T-cell (primary cell): ENCODE data around the gene PXDN. TPM values are rescaled to one million over a fixed set of nuclear protein-coding genes. Genes with fewer than 3 reads are reported as not detected.

Source experiments
- ATAC-seq, 4 experiments: fragments of 200-7000 bp in 3 of 4; fragments of 150-1000 bp in 1 of 4; cut with Tn5 transposase; replicated peaks in 1 of 4; 1 replicate in 3 of 4; 2 replicates in 1 of 4; pipeline ENCODE4 v1.10.0; 2021; ENCODE audit warnings: moderate library complexity in 3 of 4, mild to moderate bottlenecking in 2 of 4, moderate number of reproducible peaks in 1 of 4
- CTCF ChIA-PET, 2 donors: fragments of 300-600 bp; sonication (Branson Sonifier 250); formaldehyde crosslinking; loops; one replicate each; lab custom pipeline; 2022; ENCODE audit warnings: antibody characterized with exemption in 2 of 2; lab: Charles Lee
- POLR2A ChIA-PET, 2 donors: fragments of 300-600 bp; sonication (Branson Sonifier 250); formaldehyde crosslinking; loops; one replicate each; lab custom pipeline; 2022; ENCODE audit warnings: antibody characterized with exemption in 2 of 2; lab: Charles Lee
- DNase-seq, 35 experiments: peaks; one replicate each; pipeline versions ENCODE4 v3.0.0 to v3.0.0-alpha.2; 2013 to 2023
- H3K27ac ChIP-seq: one replicate; pipeline ENCODE4 v1.5.1; 2013; ENCODE audit warnings: low read length
- H3K27me3 ChIP-seq, 2 experiments: replicated peaks in 1 of 2; 1 replicate in 1 of 2; 2 replicates in 1 of 2; pipeline versions ENCODE4 v1.6.1 to v1.7.0; 2013; ENCODE audit warnings: low read length in 1 of 2, mixed read lengths in 1 of 2; ENCODE audit not compliant: control insufficient read depth in 2 of 2, insufficient read depth in 2 of 2; ENCODE audit errors: extremely low read depth in 1 of 2
- H3K36me3 ChIP-seq, 2 donors: 1 replicate in 1 of 2; 2 replicates in 1 of 2; pipeline versions ENCODE4 v1.6.1 to v1.7.0; 2013; ENCODE audit warnings: low read length in 1 of 2; ENCODE audit not compliant: control insufficient read depth in 2 of 2, insufficient read depth in 1 of 2; ENCODE audit errors: extremely low read depth in 1 of 2
- H3K4me1 ChIP-seq, 2 experiments: 1 replicate in 1 of 2; 2 replicates in 1 of 2; pipeline versions ENCODE4 v1.6.1 to v1.7.0; 2013; ENCODE audit warnings: low read length in 2 of 2, mixed read lengths in 1 of 2; ENCODE audit not compliant: insufficient read depth in 2 of 2, control insufficient read depth in 1 of 2; ENCODE audit errors: extremely low read depth in 1 of 2
- H3K4me3 ChIP-seq, 2 donors: 1 replicate in 1 of 2; 2 replicates in 1 of 2; pipeline versions ENCODE4 v1.5.1 to v1.7.0; 2013; ENCODE audit warnings: mild to moderate bottlenecking in 2 of 2, low read length in 1 of 2, moderate library complexity in 1 of 2; ENCODE audit not compliant: control insufficient read depth in 1 of 2; ENCODE audit errors: extremely low read depth in 1 of 2
- H3K9me3 ChIP-seq: 2 replicates; pipeline ENCODE4 v1.7.0; 2013
- H3K27ac Mint-ChIP-seq, 2 donors: one replicate each; pipeline ENCODE4 v1.8.0; 2020 to 2021; ENCODE audit warnings: mild to moderate bottlenecking in 2 of 2, mixed read lengths in 2 of 2
- H3K27me3 Mint-ChIP-seq, 2 donors: one replicate each; pipeline ENCODE4 v1.8.0; 2021 to 2022; ENCODE audit warnings: mixed read lengths in 2 of 2
- H3K36me3 Mint-ChIP-seq: one replicate; pipeline ENCODE4 v1.8.0; 2021; ENCODE audit warnings: mixed read lengths
- H3K4me1 Mint-ChIP-seq, 3 donors: one replicate each; pipeline ENCODE4 v1.8.0; 2020 to 2022; ENCODE audit warnings: mixed read lengths in 3 of 3, mild to moderate bottlenecking in 1 of 3
- H3K4me3 Mint-ChIP-seq, 3 donors: one replicate each; pipeline ENCODE4 v1.8.0; 2020 to 2022; ENCODE audit warnings: mild to moderate bottlenecking in 3 of 3, mixed read lengths in 3 of 3, moderate library complexity in 3 of 3
- H3K9me3 Mint-ChIP-seq, 3 donors: one replicate each; pipeline ENCODE4 v1.8.0; 2020 to 2022; ENCODE audit warnings: mixed read lengths in 3 of 3
- WGBS: methylation state at CpG from one replicate; pipeline ENCODE4 v1.1.5; 2013; ENCODE audit warnings: missing lambda C conversion rate; ENCODE audit not compliant: insufficient coverage; 5-methylcytosine and 5-hydroxymethylcytosine counted together
- total RNA-seq, 35 experiments: library from RNA in 6 of 35; stranded (reverse) in 6 of 35; fragments of 120-200 nt in 1 of 35; gene quantifications; one replicate each; pipeline versions ENCODE4 v1.2.1 to v1.2.4 and lab custom pipeline; 2013 to 2026

PXDN gene
- total RNA-seq, 5 donors from 2014 or later (not counting 1 experiment from before 2014, with no cell fraction given): 0.21 to 5.4 (median 1.3) TPM

GRCh38 chr2:1715184-1716013, 28.9 kb downstream of the PXDN start:
- no peaks in the 10 kb centered on the region for H3K4me1 ChIP-seq
- Mint-ChIP-seq H3K27me3 (peaks cover 7 to 14% of the 10 kb centered on the region in 2 donors), H3K4me3 (no peak overlapping the region), H3K4me1 (no peaks in the 10 kb centered on the region), H3K36me3 (no peaks in the 10 kb centered on the region), H3K27ac (no peak overlapping the region), H3K9me3 (peaks cover 0 to 12% (median 6%) of the 10 kb centered on the region in 3 donors)
- no peak overlapping the region for H3K27ac ChIP-seq
- H3K4me3 ChIP-seq: no peak overlapping the region
- H3K36me3 ChIP-seq: no peaks in the 10 kb centered on the region
- 79% methylated on average over 20 of the region's 22 CpGs for WGBS
- POLR2A ChIA-PET: no interaction called here
- DNase-seq (no peak), ATAC-seq (no peak)
- CTCF ChIA-PET: no interaction called here
- no peaks in the 10 kb centered on the region for H3K9me3 ChIP-seq
- H3K27me3 ChIP-seq: peaks cover 0 to 24% of the 10 kb centered on the region in 2 experiments

GRCh38 chr2:1714291-1715064, 29.8 kb downstream of the PXDN start:
- no peak overlapping the region for H3K4me3 ChIP-seq
- no peaks in the 10 kb centered on the region for H3K4me1 ChIP-seq
- H3K27me3 ChIP-seq: peaks cover 0 to 22% of the 10 kb centered on the region in 2 experiments
- no peaks in the 10 kb centered on the region for H3K9me3 ChIP-seq
- Mint-ChIP-seq H3K27ac (no peak overlapping the region), H3K4me3 (no peak overlapping the region), H3K9me3 (peaks cover 0 to 12% (median 6%) of the 10 kb centered on the region in 3 donors), H3K27me3 (peaks cover 7 to 14% of the 10 kb centered on the region in 2 donors), H3K36me3 (no peaks in the 10 kb centered on the region), H3K4me1 (no peaks in the 10 kb centered on the region)
- no peak overlapping the region for H3K27ac ChIP-seq
- 95% methylated on average over 9 of the region's 17 CpGs for WGBS
- ChIA-PET POLR2A (no interaction called here), CTCF (no interaction called here)
- DNase-seq (no peak), ATAC-seq (no peak)
- no peaks in the 10 kb centered on the region for H3K36me3 ChIP-seq

GRCh38 chr2:1713839-1714236, 30.5 kb downstream of the PXDN start:
- ATAC-seq: no peak
- peaks cover 7 to 14% of the 10 kb centered on the region in 2 donors for H3K27me3 Mint-ChIP-seq
- no peak overlapping the region for H3K27ac Mint-ChIP-seq
- ChIA-PET CTCF (no interaction called here), POLR2A (no interaction called here)
- WGBS: 91% methylated on average over 10 of the region's 10 CpGs
- H3K27me3 ChIP-seq: peaks cover 0 to 16% of the 10 kb centered on the region in 2 experiments
- no peaks in the 10 kb centered on the region for H3K4me1 ChIP-seq
- peaks cover 0 to 12% (median 6%) of the 10 kb centered on the region in 3 donors for H3K9me3 Mint-ChIP-seq
- no peak overlapping the region for H3K27ac ChIP-seq
- no peaks in the 10 kb centered on the region for H3K36me3 ChIP-seq
- DNase-seq: no peak
- no peaks in the 10 kb centered on the region for H3K9me3 ChIP-seq
- H3K36me3 Mint-ChIP-seq: no peaks in the 10 kb centered on the region
- no peak overlapping the region for H3K4me3 Mint-ChIP-seq
- H3K4me3 ChIP-seq: no peak overlapping the region
- H3K4me1 Mint-ChIP-seq: no peaks in the 10 kb centered on the region

GRCh38 chr2:1713142-1713838, 31.0 kb downstream of the PXDN start:
- no peaks in the 10 kb centered on the region for H3K9me3 ChIP-seq
- H3K4me3 Mint-ChIP-seq: no peak overlapping the region
- no peak overlapping the region for H3K27ac Mint-ChIP-seq
- POLR2A ChIA-PET: no interaction called here
- peaks cover 0 to 10% (median 5%) of the 10 kb centered on the region in 3 donors for H3K9me3 Mint-ChIP-seq
- peaks cover 6 to 14% of the 10 kb centered on the region in 2 donors for H3K27me3 Mint-ChIP-seq
- ATAC-seq (no peak), DNase-seq (no peak)
- H3K36me3 Mint-ChIP-seq: no peaks in the 10 kb centered on the region
- H3K27me3 ChIP-seq: peaks cover 0 to 14% of the 10 kb centered on the region in 2 experiments
- H3K4me1 ChIP-seq: no peaks in the 10 kb centered on the region
- CTCF ChIA-PET: no interaction called here
- H3K27ac ChIP-seq: no peak overlapping the region
- no peak overlapping the region for H3K4me3 ChIP-seq
- no peaks in the 10 kb centered on the region for H3K36me3 ChIP-seq
- H3K4me1 Mint-ChIP-seq: no peaks in the 10 kb centered on the region
- WGBS: 83% methylated on average over 15 of the region's 22 CpGs

GRCh38 chr2:1709946-1710560, 34.3 kb downstream of the PXDN start:
- Mint-ChIP-seq H3K27me3 (peaks cover 0 to 12% of the 10 kb centered on the region in 2 donors), H3K9me3 (no peaks in the 10 kb centered on the region), H3K27ac (no peak overlapping the region), H3K4me1 (peaks cover 0 to 5% (median 4%) of the 10 kb centered on the region in 3 donors), H3K36me3 (no peaks in the 10 kb centered on the region), H3K4me3 (no peak overlapping the region)
- peaks cover 0 to 21% of the 10 kb centered on the region in 2 experiments for H3K27me3 ChIP-seq
- 87% methylated on average over 7 of the region's 15 CpGs for WGBS
- ChIA-PET CTCF (no interaction called here), POLR2A (no interaction called here)
- no peak for DNase-seq
- H3K36me3 ChIP-seq: no peaks in the 10 kb centered on the region
- no peak for ATAC-seq
- H3K9me3 ChIP-seq: no peaks in the 10 kb centered on the region
- H3K4me1 ChIP-seq: no peaks in the 10 kb centered on the region
- no peak overlapping the region for H3K27ac ChIP-seq
- no peak overlapping the region for H3K4me3 ChIP-seq

- Histone ChIP-seq H3K27ac (no peak overlapping the region), H3K9me3 (no peaks in the 10 kb centered on the region), H3K4me3 (no peak overlapping the region), H3K4me1 (no peaks in the 10 kb centered on the region), H3K36me3 (no peaks in the 10 kb centered on the region), H3K27me3 (peaks cover 0 to 17% of the 10 kb centered on the region in 2 experiments)
- no peak for ATAC-seq
- H3K27me3 Mint-ChIP-seq: peaks cover 0 to 6% of the 10 kb centered on the region in 2 donors
- CTCF ChIA-PET: no interaction called here
- POLR2A ChIA-PET: no interaction called here
- H3K4me1 Mint-ChIP-seq: peaks cover 0 to 5% (median 4%) of the 10 kb centered on the region in 3 donors
- WGBS: 95% methylated on average over 5 of the region's 8 CpGs
- no peak overlapping the region for H3K27ac Mint-ChIP-seq
- H3K36me3 Mint-ChIP-seq: no peaks in the 10 kb centered on the region
- no peaks in the 10 kb centered on the region for H3K9me3 Mint-ChIP-seq
- DNase-seq: no peak
- H3K4me3 Mint-ChIP-seq: no peak overlapping the region
Observed at GRCh38 chr2:1709335-1709605, 35.0 kb downstream of the PXDN start.
